GM12878 (cell line): ENCODE results near the gene PLXNB3. TPM values are rescaled to one million over a fixed set of nuclear protein-coding genes. Genes with fewer than 3 reads are reported as not detected.

ENCODE experiments used
- ATAC-seq: fragments of 200-7000 bp; cut with Tn5 transposase; 3 replicates; pipeline ENCODE4 v1.9.1; 2020; ENCODE audit warnings: mild to moderate bottlenecking, moderate library complexity
- BruUV-seq: library from RNA; stranded (reverse); fragments of 400-500 nt; replicated peaks from 2 replicates; lab custom pipeline; 2021; lab: Mats Ljungman, UMichigan
- CTCF ChIA-PET: fragments of 300-600 bp; sonication (Branson Sonifier 250); formaldehyde crosslinking; extraction: SDS; loops from one replicate; lab custom pipeline; 2021; ENCODE audit warnings: inconsistent platforms; lab: Yijun Ruan, JAX
- POLR2A ChIA-PET: fragments of 350-600 bp; formaldehyde crosslinking; extraction: SDS; loops from one replicate; lab custom pipeline; 2021; ENCODE audit warnings: inconsistent platforms; lab: Charles Lee
- RAD21 ChIA-PET: fragments of 300-600 bp; sonication (Branson Sonifier 250); formaldehyde crosslinking; loops from one replicate; lab custom pipeline; 2023; ENCODE audit warnings: antibody characterized with exemption; ENCODE audit not compliant: unreplicated experiment; lab: Charles Lee
- SMC1A ChIA-PET: fragments of 300-600 bp; sonication (Branson Sonifier 250); formaldehyde crosslinking; loops from one replicate; lab custom pipeline; 2023; ENCODE audit not compliant: unreplicated experiment, uncharacterized antibody; lab: Charles Lee
- DNase-seq: peaks from one replicate; pipeline ENCODE4 v3.0.0-alpha.2; 2011; ENCODE audit warnings: low read depth, low spot score
- FAIRE-seq: peaks from 3 replicates; lab custom pipeline; 2011; peaks lifted over from hg19 to GRCh38; lab: Jason Lieb, UNC
- H2AFZ ChIP-seq: 2 replicates; pipeline ENCODE4 v1.6.0; 2011; ENCODE audit warnings: low read depth, low read length, control low read depth; ENCODE audit not compliant: control insufficient read depth
- H3K27ac ChIP-seq: 2 replicates; pipeline ENCODE4 v1.5.1; 2011; ENCODE audit warnings: control low read depth; ENCODE audit not compliant: control insufficient read depth, insufficient read depth
- H3K27me3 ChIP-seq, 2 experiments: replicated peaks in 1 of 2; 2 replicates each; pipeline versions ENCODE4 v1.6.0 to v1.6.1; 2011; ENCODE audit warnings: low read length in 1 of 2; ENCODE audit not compliant: control insufficient read depth in 2 of 2, insufficient read depth in 2 of 2
- H3K36me3 ChIP-seq, 2 experiments: 2 replicates each; pipeline ENCODE4 v1.5.1; 2011; ENCODE audit warnings: low read length in 1 of 2; ENCODE audit not compliant: control insufficient read depth in 2 of 2, insufficient read depth in 2 of 2
- H3K4me1 ChIP-seq: 2 replicates; pipeline ENCODE4 v1.6.1; 2011; ENCODE audit warnings: mild to moderate bottlenecking, low read length, moderate library complexity, mixed read lengths; ENCODE audit not compliant: control insufficient read depth, insufficient read depth
- H3K4me2 ChIP-seq: 2 replicates; pipeline ENCODE4 v1.6.0; 2011; ENCODE audit warnings: control low read depth; ENCODE audit not compliant: control insufficient read depth, insufficient read depth
- H3K4me3 ChIP-seq: fragments of 200-600 bp; sonication (generic); 2 replicates; pipeline ENCODE4 v1.5.1; 2016
- H3K79me2 ChIP-seq: 2 replicates; pipeline ENCODE4 v1.6.0; 2011; ENCODE audit warnings: low read length; ENCODE audit not compliant: control insufficient read depth, insufficient read depth
- H3K9ac ChIP-seq: 2 replicates; pipeline ENCODE4 v1.8.0; 2011; ENCODE audit warnings: low read length, control low read depth, mixed read lengths; ENCODE audit not compliant: control insufficient read depth, insufficient read depth
- H3K9me3 ChIP-seq: replicated peaks from 3 replicates; pipeline ENCODE4 v1.5.1; 2011; ENCODE audit warnings: mild to moderate bottlenecking, low read length; ENCODE audit not compliant: control insufficient read depth, insufficient read depth
- H4K20me1 ChIP-seq: 2 replicates; pipeline ENCODE4 v1.6.0; 2011; ENCODE audit not compliant: control insufficient read depth, insufficient read depth
- CTCF ChIP-seq, 3 experiments: IDR thresholded peaks in 2 of 3; conservative IDR thresholded peaks in 1 of 3; 2 replicates each; pipeline ENCODE4 v1.5.1; 2011; ENCODE audit warnings: low read depth in 3 of 3, low read length in 3 of 3, mild to moderate bottlenecking in 3 of 3, control low read depth in 2 of 3, moderate library complexity in 2 of 3, inconsistent platforms in 1 of 3, mixed read lengths in 1 of 3; ENCODE audit not compliant: control insufficient read depth in 2 of 3, insufficient read depth in 1 of 3; ENCODE audit errors: extremely low read depth in 1 of 3
- MEF2B ChIP-seq: fragments of 450-650 bp; IDR thresholded peaks from 2 replicates; pipeline ENCODE4 v1.6.1; 2018; ENCODE audit warnings: mild to moderate bottlenecking, moderate library complexity; ENCODE audit not compliant: partially characterized antibody, poor library complexity, severe bottlenecking
- RAD21 ChIP-seq: IDR thresholded peaks from 2 replicates; pipeline ENCODE4 v1.6.1; 2011; ENCODE audit warnings: mild to moderate bottlenecking, low read depth, low read length, moderate library complexity; ENCODE audit not compliant: insufficient read depth
- RELB ChIP-seq: fragments of 450-650 bp; IDR thresholded peaks from 2 replicates; pipeline ENCODE4 v1.6.1; 2017; ENCODE audit warnings: low read depth, mild to moderate bottlenecking, moderate library complexity
- WGBS: methylation state at CpG from one replicate; pipeline ENCODE4 v1.1.6; 2016; ENCODE audit warnings: low lambda C conversion rate; ENCODE audit not compliant: insufficient replicate concordance, insufficient coverage; ENCODE audit errors: missing lambda C conversion rate; 5-methylcytosine and 5-hydroxymethylcytosine counted together
- in situ Hi-C: fragments of 300-500 bp; cut with MboI; formaldehyde crosslinking; loops from 9 replicates; pipeline ENCODE4 v1.14.3; 2018; ENCODE audit warnings: mixed read lengths
- intact Hi-C: fragments of 100-400 bp; cut with micrococcal nuclease; formaldehyde crosslinking; loops from one replicate; pipeline ENCODE4 v1.14.2; 2022; ENCODE audit not compliant: unreplicated experiment
- polyA plus RNA-seq, 11 experiments: library from polyadenylated mRNA; depleted of rRNA in 4 of 11; unstranded in 6 of 11; stranded (reverse) in 5 of 11; fragments of >200 nt; fragmentation: Nextera tagmentation in 4 of 11; fragmentation: Illumina TruSeq in 1 of 11; extraction: Ambion mirVana in 4 of 11; extraction: Trizol in 1 of 11; gene quantifications; 1 replicate in 1 of 11; 2 replicates in 10 of 11; pipeline versions ENCODE4 v1.2.1 to v1.2.3, GENCODE V29; 2011 to 2016; ENCODE audit warnings: inconsistent platforms in 2 of 11, missing spikeins in 2 of 11, low read depth in 1 of 11
- total RNA-seq, 4 experiments: library from RNA; depleted of rRNA in 3 of 4; stranded (reverse); fragments of >200 nt in 3 of 4; fragmentation: Illumina TruSeq in 1 of 4; extraction: Trizol in 1 of 4; gene quantifications; 2 replicates each; pipeline versions ENCODE4 v1.2.1 to v1.2.3, GENCODE V29; 2013 to 2021

Gene PLXNB3
- total and polyA plus RNA-seq, 10 of the 15 experiments (the other 5 are each of a cell fraction or from before 2014, with no cell fraction given), result 0.06 to 0.68 (median 0.19) TPM; not detected in 4

DNA sequence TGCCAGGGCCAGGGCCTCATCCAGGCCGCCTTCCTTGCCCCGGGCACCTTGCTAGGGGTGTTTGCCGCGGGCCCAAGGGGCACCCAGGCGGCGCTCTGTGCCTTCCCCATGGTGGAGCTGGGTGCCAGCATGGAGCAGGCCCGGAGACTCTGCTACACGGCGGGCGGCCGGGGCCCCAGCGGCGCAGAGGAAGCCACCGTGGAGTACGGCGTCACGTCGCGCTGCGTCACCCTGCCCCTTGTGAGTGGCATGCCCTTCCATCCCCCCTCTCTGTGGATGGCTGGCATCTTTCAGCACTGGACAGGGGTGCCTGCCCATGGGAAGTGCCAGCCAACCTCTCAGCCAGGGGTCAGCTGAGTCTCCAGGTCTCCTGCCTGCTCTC lies 3.6 kb downstream of the PLXNB3 start:
- Histone ChIP-seq H3K4me2 (no peak overlapping the region), H3K9ac (no peak overlapping the region), H3K9me3 (no peaks in the 10 kb centered on the region; the same call in 2 of the 3 replicates), H3K27ac (no peak overlapping the region), H3K36me3 (no peaks in the 10 kb centered on the region), H3K79me2 (no peaks in the 10 kb centered on the region), H3K4me3 (no peak overlapping the region), H2AFZ (no peak overlapping the region), H3K27me3 (no peaks in the 10 kb centered on the region), H4K20me1 (no peaks in the 10 kb centered on the region), H3K4me1 (no peaks in the 10 kb centered on the region)
- in situ Hi-C loops (no loop called here), intact Hi-C loops (no loop called here)
- DNase-seq (no peak), FAIRE-seq (no peak), ATAC-seq (no peak)
- SMC1A ChIA-PET, result no interaction called here
- TF ChIP-seq MEF2B (no peak), RAD21 (no peak)
- CTCF ChIA-PET, result no interaction called here
- 91% methylated on average over 20 of the region's 20 CpGs for WGBS
- RAD21 ChIA-PET, result no interaction called here
- POLR2A ChIA-PET, result no interaction called here
- no TSS peak for BruUV-seq

- Histone ChIP-seq H3K27ac (no peak overlapping the region), H2AFZ (no peak overlapping the region), H3K36me3 (no peaks in the 10 kb centered on the region), H3K4me2 (no peak overlapping the region), H3K27me3 (no peaks in the 10 kb centered on the region), H3K4me3 (no peak overlapping the region), H3K9ac (no peak overlapping the region), H3K9me3 (no peaks in the 10 kb centered on the region; the same call in 2 of the 3 replicates), H3K4me1 (no peaks in the 10 kb centered on the region), H3K79me2 (no peaks in the 10 kb centered on the region), H4K20me1 (no peaks in the 10 kb centered on the region)
- WGBS, result 40% methylated on average over 20 of the region's 22 CpGs
- SMC1A ChIA-PET, result no interaction called here
- no peak for ATAC-seq
- POLR2A ChIA-PET, result no interaction called here
- RAD21 ChIA-PET, result no interaction called here
- peak in 1 of 3 experiments; percentile 21; a peak in 1 of 6 replicates for TF ChIP-seq CTCF (IDR thresholded peaks at IDR 0.05 in 2 of 3, conservative IDR thresholded peaks at IDR 0.05 in 1 of 3; ENCODE audit: control insufficient read depth in 2 of 3, extremely low read depth in 1 of 3, insufficient read depth in 1 of 3, low read depth in 3 of 3, low read length in 3 of 3)
- no peak for TF ChIP-seq RELB
- BruUV-seq, result no TSS peak
- no peak for DNase-seq
- no peak for FAIRE-seq
- CTCF ChIA-PET, result no interaction called here
- intact Hi-C loops, result no loop called here
- in situ Hi-C loops, result no loop called here
These were observed 4.5 kb downstream of the PLXNB3 start for GRCh38 chrX:153768311-153769157.
